ENCODE results near the gene VILL.

DNA sequence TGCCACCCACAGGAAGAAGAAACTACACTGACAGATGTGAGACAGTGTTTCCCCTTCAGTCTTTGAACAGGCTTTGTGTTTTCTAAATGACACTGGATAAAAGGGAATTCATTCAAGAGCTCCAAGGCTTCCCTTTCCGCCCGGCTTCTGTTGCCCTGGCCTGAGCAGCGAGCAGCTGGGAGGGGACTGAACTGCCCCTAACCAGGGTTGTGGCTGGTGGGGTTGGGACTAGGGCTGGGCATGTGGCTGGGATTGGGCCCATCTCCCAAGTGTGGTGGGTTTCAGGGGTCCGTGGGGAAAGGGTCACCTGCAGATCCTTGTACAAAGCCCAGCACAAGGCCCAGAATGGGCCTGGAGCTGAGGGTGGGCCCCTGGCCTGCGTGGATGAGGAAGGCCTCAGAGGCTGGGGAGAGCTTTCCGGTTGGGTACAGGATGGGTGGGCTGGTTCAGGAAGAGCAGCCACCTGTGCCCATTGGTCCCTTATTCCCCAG is 10.4 kb downstream of the VILL start:
- no peak for TF ChIP-seq EZH2 (IDR thresholded peaks at IDR 0.05; ENCODE audit: insufficient read depth, low read length)
- TF ChIP-seq, protein P1, sequence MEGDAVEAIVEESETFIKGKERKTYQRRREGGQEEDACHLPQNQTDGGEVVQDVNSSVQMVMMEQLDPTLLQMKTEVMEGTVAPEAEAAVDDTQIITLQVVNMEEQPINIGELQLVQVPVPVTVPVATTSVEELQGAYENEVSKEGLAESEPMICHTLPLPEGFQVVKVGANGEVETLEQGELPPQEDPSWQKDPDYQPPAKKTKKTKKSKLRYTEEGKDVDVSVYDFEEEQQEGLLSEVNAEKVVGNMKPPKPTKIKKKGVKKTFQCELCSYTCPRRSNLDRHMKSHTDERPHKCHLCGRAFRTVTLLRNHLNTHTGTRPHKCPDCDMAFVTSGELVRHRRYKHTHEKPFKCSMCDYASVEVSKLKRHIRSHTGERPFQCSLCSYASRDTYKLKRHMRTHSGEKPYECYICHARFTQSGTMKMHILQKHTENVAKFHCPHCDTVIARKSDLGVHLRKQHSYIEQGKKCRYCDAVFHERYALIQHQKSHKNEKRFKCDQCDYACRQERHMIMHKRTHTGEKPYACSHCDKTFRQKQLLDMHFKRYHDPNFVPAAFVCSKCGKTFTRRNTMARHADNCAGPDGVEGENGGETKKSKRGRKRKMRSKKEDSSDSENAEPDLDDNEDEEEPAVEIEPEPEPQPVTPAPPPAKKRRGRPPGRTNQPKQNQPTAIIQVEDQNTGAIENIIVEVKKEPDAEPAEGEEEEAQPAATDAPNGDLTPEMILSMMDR (IDR thresholded peaks at IDR 0.05; ENCODE audit: insufficient read depth, low read depth, low read length), result no peak

All from astrocyte (in vitro differentiated cells and primary cell).